GM19372 (cell line): ENCODE data around the gene MTG1.

Experiments
- ATAC-seq: cut with Tn5 transposase; IDR thresholded peaks from one replicate; pipeline ENCODE4 v1.9.1; 2021; ENCODE audit warnings: mild to moderate bottlenecking, low read depth, moderate library complexity; ENCODE audit not compliant: unreplicated experiment

The MTG1 gene

GRCh38 chr10:133394064-133394663 lies at the start of gene MTG1:
Gene MTG1, plus strand, starts transcription at chr10:133394157. Its CDS starts 64 bp downstream, at chr10:133394221.
- ATAC-seq: peak; percentile 78

- no peak for ATAC-seq
These were observed 49.7 kb upstream of the MTG1 start for GRCh38 chr10:133344236-133344635.

GRCh38 chr10:133346413-133346812 lies 47.5 kb upstream of the MTG1 start:
- no peak for ATAC-seq

GRCh38 chr10:133347710-133348517 lies 46.0 kb upstream of the MTG1 start:
- no peak for ATAC-seq

GRCh38 chr10:133349160-133349568 lies 44.8 kb upstream of the MTG1 start:
- no peak for ATAC-seq

GRCh38 chr10:133349577-133350011 lies 44.4 kb upstream of the MTG1 start:
- ATAC-seq: no peak

GRCh38 chr10:133350283-133350949 lies 43.5 kb upstream of the MTG1 start:
- no peak for ATAC-seq

GRCh38 chr10:133350950-133351329 lies 43.0 kb upstream of the MTG1 start:
- no peak for ATAC-seq

- ATAC-seq: no peak
These were observed 42.3 kb upstream of the MTG1 start for GRCh38 chr10:133351408-133352318.

GRCh38 chr10:133353202-133353959 lies 40.6 kb upstream of the MTG1 start:
- ATAC-seq: no peak

- no peak for ATAC-seq
These were observed 39.9 kb upstream of the MTG1 start for GRCh38 chr10:133353988-133354605.

- no peak for ATAC-seq
These were observed 39.2 kb upstream of the MTG1 start for GRCh38 chr10:133354672-133355240.

- no peak for ATAC-seq
These were observed 38.7 kb upstream of the MTG1 start for GRCh38 chr10:133355266-133355665.

- ATAC-seq: no peak
These were observed 38.0 kb upstream of the MTG1 start for GRCh38 chr10:133355991-133356390.

GRCh38 chr10:133356549-133357284 lies 37.2 kb upstream of the MTG1 start:
- ATAC-seq: no peak

GRCh38 chr10:133357285-133358161 lies 36.4 kb upstream of the MTG1 start, which contains the start of gene FUOM:
Gene FUOM, minus strand, starts transcription at chr10:133358019. Its CDS starts 12 bp downstream, at chr10:133358007.
- ATAC-seq: peak; percentile 78
